HG03066 (cell line): Measurements from ENCODE around the gene ZNF276.

ENCODE experiments used
- ATAC-seq: cut with Tn5 transposase; IDR thresholded peaks from one replicate; pipeline ENCODE4 v1.9.1; 2021; ENCODE audit warnings: low read depth; ENCODE audit not compliant: unreplicated experiment

The ZNF276 gene

DNA sequence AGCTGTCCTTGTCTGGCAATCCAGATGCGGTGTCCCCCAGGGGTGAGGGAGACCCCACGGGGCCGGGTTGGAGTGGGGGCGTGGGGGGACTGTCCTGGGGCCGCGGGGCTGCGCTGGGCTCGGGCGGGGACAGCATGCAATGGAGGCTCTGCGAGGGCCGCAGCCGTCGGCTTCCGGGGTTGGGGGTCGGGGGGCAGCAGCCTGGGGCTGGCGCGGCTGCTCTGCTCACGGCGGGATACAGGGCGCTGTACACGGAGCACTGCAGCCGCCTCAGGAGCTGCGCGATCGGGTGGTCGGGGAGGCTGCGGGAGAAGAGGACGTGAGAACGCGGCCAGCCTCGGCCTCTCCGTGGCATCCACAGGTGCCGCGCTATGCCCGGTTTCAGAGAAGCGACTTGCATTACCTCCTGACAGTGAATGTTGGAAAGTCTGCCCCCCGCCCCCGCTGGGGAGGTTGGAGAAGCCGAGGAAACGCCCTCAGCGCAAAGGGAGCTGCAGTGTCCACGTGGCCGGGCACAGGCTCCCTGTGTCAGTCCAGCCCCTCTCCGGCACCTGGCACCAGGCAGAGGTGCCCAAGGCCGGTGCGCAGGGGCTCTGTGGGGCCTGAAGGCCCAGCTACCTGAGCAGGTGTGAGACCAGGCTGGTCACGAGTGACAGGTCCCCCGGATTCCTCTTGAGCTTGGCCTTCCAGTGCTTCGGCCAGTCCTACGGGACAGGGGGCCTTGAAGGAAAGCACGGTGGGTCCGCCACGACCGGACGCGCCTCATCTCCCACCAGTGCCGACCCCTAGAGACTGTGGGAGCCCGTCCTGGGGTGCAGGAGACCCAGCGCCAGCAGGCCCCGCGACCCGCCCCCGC, 10.4 kb upstream of the ZNF276 start:
- ATAC-seq = no peak

DNA sequence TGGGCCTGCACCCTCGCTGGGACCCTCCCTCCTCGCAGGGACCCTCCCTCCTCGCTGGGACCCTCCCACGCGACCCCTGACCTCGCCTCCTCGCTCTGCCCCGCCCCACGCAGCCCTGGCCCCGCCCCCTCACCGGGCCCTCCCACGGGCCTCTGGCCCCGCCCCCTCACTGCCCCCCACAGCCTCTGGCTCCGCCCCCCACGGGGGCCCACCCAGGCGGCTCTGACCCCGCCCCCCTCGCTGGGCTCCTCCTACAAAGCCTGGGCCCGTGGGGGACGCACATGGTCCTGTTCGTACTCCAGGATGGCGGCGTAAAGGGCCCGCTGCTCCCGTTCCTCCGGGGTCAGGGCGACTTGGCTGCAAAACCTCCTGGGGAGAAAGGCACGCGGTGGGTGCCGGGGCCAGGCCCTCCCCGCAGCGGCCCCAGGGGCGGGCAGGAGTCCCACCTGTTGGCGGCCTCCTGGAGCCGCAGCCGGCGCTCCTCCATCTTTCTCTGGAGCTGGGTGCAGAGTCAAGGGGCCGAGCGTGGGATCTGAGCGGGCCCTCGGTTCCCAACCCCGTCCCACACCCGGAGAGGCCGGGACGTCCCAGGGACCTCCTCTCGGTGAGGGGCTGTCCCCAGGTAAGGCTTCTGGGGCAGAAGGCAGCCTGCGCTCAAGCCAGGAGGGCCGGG, 9.6 kb upstream of the ZNF276 start:
- ATAC-seq = no peak

DNA sequence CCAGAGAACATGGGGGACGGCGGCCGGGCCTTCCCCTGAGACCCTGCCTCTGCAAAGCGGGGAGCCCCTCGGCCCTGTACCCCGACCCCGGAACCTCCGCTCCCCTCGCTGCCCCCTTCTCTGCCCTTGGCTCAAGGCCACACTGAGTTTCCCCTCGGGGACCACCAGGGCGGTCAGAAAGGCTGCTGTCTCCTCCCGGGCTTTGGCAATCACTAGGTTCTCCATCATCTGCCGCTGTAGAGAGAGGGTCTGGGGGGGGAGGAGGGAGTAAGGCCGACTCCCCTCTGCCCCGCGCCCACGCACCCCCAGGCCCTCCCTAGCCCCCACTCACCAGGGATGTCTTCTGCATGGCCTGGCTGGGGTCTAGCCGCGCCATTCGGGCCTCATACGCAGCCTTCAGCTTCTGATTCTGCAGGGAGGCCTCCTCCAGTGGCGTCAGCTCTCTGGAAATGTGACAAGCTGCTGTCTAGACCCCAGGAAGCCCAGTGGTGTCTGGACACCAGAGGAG, 9.0 kb upstream of the ZNF276 start:
- ATAC-seq = no peak

DNA sequence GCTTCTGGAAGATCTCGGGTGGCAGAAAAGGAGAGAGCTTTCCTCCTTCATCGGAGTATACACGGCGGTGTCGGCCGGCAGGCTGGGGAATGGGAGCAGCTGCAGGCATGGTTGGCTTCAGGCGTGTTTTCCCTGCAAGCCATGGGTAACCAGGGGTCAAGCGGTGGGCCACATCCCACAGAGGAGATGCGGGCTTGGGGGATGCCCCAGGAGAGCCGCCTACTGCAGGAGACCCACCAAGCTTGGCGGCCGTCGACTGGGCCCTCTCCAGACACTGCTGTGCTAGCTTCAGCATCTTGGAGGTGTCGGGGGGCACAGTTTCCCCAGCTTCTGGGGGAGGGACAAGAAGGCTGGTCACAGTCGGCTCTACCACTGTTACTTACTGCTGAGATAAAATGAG, 4.8 kb upstream of the ZNF276 start:
- no peak for ATAC-seq

DNA sequence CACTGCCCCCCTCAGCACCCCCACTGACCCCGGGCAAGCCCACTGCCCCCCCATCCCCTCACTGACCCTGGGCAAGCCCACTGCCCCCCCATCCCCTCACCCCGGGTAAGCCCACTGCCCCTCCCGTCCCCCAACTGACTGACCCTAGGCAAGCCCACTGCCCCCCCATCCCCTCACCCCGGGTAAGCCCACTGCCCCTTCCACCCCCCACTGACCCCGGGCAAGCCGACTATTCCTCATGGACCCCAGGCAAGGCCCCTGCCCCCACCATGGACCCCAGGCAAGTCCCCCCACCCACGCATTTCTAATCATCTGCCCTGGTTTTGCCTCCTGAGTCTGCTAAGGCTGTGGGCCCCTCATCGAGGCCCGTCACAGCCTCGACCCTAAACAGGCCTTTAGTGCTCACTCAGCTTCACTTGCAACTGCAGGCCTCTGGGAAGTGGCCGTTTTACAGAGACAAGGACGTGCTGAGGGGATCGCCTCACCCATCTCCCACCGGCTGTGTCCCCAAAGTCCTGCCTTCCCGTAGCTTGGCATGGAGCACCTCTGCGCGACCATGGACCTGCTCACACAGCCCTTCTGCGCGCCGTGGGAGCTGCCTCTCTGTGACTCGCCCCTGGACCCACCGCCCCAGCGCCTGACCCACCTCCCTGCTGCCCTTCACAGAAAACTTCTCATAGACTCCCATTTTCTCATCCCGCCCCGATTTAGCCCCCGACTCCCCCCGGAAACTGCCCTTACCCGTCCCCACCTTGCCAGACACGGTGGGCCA, 4.2 kb upstream of the ZNF276 start:
- no peak for ATAC-seq

DNA sequence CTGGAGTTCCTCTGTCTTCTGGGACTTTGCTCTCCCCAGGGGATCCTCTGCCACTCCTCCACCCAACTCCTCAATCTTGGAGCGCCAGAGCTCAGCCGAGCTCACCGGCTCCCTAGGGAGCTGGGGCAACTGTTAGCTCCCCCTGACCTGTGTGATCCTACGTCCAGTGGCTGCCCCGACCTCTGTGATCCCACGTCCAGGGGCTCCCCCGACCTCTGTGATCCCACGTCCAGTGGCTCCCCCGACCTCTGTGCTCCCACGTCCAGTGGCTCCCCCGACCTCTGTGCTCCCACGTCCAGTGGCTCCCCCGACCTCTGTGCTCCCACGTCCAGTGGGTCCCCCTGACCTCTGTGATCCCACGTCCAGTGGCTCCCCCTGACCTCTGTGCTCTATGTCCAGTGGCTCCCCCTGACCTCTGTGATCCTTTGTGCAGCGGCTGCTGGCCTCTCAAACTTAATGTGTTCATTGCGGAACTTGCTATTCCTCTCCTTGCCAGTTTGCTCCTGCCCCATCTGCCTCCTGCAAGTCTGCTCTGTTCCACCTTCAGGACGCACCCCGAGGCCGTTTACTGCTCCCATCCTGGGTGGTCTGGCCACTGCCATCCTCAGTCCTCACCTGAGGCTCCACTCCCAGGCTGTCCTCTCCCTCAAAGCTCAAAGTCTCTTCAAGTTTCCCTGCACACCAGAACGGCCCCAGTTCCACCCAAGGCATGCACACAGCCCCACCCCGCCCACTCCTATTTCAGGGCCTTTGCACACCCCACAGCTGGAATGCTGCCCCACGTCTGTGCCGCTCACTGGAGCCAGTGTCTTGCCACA, 3.4 kb upstream of the ZNF276 start:
- no peak for ATAC-seq

DNA sequence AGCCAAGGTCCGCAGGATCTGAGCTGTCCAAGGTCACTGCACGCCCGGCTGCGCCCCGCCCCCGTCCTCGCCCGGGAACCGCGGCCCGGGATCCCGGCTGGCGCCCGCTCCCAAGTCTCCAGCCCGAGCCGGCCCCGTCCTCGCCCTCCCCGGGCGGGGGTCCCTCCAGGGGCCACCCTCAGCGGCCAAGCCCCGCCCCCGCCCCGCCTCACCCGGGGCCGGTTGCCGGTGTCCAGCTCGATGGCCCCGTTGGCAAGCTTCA, 855 bp upstream of the ZNF276 start:
- peak; percentile 5 for ATAC-seq

DNA sequence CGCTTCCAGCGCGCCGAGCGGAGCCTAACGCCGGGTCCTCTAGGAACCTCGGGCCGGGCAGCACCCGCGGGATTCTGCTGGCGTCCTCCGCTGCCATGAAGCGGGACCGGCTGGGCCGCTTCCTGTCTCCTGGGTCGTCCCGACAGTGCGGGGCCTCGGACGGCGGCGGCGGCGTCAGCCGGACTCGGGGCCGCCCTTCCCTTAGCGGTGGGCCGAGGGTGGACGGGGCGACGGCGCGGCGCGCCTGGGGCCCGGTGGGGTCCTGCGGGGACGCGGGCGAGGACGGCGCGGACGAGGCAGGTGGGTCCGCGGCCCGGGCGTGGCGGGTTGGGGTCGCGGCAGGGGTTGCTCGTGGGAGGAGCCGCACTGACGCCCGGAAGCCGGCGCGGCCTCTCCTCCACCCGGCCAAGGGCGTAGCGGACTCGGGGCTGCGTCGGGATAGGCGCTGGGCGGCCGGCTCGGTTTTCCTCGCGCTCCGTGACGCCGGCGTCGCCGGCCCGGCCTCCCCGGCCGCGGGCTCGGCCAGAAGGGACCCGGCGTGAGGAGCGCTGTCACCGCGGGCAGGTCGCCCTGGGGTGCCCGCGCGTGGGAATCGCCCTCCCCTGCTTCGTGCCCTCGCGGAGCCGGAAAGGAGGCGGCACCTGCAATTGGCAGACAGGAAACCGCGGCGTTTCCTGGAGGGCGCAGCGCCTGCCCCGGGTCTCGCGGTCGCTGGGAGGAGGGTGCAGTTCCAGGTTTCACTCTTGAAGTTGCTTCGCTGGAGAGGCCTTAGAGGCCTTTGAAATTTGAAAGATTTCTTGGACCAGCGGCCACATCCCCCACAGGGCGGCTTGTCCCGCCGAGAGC, 432 bp downstream of the ZNF276 start:
- peak; percentile 31 for ATAC-seq

DNA sequence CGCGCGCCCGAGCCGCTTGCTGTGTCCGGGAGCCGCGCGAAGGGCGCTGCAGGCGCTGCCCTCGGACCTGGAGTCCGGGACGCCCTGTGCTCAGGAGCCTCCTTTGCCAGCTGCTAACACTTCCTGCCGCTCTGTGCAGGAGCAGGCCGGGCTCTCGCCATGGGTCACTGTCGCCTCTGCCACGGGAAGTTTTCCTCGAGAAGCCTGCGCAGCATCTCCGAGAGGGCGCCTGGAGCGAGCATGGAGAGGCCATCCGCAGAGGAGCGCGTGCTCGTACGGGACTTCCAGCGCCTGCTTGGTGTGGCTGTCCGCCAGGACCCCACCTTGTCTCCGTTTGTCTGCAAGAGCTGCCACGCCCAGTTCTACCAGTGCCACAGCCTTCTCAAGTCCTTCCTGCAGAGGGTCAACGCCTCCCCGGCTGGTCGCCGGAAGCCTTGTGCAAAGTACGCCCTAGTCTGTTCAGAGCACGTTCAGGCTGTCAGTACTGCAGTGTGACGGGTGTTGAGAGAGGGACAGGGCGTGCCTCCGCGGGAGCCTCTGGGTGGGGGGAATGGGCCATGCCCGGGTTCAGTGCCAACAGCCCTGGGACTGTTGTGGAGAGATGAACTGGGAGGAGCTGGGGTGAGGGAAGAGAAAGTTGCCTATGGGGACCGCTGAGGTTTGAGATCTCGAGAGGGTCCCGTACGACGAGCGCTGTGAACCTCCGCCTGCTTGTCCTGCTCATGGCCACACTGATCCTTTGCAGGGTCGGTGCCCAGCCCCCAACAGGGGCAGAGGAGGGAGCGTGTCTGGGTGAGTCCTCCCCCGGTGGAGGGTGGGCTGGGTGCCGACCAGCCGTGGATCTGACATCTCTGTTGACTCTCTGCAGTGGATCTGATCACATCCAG, 1.3 kb downstream of the ZNF276 start:
- no peak for ATAC-seq

DNA sequence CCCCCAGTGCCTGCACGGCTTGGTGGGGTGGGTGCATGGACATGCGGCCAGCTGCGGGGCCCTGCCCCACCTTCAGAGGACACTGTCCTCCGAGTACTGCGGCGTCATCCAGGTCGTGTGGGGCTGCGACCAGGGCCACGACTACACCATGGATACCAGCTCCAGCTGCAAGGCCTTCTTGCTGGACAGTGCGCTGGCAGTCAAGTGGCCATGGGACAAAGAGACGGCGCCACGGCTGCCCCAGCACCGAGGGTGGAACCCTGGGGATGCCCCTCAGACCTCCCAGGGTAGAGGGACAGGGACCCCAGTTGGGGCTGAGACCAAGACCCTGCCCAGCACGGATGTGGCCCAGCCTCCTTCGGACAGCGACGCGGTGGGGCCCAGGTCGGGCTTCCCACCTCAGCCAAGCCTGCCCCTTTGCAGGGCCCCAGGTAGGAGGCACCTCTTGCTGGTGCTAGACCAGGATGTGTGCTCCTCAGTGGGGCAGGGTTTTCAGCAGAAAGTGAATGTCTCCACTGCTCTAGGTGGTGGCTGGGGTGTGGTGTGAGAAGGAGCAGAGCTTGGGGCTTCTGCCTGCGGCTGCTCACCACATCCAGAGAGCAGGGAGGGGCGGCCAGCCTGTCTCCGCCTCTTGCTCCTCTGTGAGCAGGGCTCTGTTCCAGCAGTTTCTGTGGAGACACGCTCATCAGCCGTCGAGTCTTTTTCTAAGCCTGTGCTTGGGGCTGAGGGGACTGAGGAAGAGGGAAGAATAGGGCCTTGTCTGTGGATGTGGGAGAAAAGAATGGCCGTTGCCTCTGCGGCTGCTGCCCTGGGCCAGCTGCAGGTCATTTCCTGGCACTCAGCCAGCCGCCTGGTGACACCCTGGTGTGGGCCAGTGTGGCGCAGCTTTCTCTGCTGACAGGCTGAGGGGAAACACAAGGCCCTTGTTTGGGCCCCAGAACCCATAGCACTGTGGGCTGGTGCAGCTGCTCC, 2.2 kb downstream of the ZNF276 start:
- no peak for ATAC-seq

DNA sequence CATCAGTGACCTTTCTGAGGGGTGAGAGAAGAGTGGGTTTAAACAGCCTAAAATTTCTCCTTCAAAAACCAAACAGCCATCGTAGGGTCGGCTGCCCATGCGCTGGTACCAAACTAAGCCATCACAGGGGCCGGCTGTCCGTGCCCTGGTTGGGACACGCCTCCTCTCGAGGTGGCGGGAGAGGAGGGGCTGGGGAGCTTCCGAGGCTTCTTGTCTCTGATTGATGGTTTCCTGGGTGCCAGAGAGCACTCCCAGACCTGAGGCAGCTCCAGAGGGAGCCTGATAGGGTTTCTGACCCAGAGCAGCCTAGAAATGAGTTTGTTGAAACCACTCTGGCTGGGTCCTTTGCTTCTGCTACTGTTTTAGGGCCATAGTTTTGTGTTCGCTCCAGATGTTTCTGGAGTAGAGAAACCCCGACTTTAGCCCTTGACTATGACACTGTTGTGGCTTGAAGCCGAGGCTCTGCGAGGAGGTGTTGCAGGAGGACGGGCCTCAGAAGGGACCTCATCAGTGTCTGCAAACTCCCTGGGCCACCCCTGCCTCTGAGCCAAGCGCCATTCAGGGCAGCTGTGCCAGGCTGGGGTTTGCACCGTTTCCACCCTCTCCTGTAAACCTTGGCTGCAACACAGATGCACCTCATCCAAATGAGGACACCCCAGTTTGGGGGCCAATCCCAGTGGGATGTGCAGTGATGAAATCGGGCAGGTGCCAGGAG, 6.2 kb downstream of the ZNF276 start:
- ATAC-seq = no peak

DNA sequence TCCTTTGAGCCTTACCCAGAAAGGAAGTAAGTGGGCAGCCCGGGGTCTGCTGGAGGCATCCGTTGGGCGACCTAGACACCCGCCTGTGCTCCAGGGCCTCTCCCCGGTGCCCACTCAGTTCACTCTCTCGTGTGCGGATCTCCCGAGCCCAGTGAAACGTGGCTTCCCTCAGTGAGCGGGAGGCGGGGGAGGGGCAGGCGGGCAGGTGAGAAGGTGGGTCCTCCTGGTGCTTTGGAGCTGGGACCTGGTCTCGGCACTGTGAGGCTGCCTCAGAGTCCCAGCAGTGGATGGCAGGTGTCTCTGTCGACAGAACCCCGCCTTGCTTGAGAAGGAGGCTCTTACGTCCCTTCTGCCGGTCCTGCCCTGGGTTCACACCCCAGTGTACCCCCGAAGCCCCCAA, 8.0 kb downstream of the ZNF276 start:
- no peak for ATAC-seq

DNA sequence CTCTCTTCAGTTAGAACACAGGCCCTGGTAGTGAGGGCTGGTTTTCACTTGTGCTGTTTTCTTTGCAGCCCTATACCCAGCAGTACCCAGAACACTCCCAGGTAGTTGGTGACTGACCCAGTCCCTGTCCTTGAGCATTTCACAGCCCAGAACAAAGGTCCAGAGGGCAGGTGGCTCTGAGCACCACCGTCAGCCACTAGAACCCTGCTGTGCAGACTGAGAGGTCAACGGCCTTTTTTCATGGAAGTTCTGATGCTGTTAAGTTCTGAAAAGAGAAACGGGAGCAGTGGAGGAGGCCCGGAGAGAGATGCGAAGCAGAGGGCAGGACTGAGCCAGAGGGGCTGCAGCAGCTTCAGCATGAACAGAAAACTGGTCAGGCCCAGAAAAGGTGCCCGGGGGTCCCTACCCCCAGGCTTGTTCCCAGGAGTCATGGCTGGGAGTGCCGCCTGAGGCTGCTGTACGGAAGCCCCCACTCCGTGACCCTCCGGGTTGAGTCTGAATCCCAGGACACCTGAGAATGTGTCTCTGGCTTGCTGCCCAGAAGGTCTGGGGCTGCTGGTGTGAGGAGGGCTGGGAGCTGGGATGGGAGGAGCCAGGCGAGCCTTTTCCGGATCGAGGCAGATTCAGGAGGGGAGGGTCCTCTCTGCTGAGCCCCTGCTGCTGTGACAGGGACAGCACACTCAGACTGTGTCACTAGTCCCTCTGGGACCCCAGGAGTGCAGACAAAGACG, 8.7 kb downstream of the ZNF276 start:
- no peak for ATAC-seq

DNA sequence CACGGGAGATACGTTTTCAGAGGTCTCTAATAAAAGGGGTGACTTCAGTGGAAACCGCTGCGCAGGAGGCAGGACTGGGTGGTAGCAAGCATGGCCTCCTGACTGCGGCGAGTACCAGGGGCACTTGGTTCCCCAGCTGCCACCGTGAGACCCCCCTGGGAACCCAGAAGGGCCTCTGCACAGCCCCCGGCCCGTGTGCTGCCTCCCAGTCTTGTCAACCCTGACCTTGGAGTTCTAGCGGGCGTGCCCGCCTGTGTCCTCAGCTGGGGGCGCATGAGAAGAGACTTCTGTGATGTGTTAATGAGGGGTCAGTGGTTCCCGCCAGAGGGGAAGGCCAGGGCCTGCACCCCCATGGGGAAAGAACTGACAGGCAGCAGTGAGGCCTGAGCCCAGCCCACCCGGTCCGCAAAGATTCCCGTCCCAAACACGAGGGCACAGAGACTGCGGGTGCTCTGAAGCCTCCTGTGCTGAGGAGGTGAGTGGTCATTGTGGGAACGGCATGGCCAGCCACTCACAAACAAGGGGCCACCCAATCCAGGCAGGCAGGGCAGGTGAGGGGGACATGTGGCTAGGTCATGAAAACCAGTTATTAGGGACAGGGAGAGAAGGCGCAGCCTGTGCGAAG, 9.4 kb downstream of the ZNF276 start:
- no peak for ATAC-seq

DNA sequence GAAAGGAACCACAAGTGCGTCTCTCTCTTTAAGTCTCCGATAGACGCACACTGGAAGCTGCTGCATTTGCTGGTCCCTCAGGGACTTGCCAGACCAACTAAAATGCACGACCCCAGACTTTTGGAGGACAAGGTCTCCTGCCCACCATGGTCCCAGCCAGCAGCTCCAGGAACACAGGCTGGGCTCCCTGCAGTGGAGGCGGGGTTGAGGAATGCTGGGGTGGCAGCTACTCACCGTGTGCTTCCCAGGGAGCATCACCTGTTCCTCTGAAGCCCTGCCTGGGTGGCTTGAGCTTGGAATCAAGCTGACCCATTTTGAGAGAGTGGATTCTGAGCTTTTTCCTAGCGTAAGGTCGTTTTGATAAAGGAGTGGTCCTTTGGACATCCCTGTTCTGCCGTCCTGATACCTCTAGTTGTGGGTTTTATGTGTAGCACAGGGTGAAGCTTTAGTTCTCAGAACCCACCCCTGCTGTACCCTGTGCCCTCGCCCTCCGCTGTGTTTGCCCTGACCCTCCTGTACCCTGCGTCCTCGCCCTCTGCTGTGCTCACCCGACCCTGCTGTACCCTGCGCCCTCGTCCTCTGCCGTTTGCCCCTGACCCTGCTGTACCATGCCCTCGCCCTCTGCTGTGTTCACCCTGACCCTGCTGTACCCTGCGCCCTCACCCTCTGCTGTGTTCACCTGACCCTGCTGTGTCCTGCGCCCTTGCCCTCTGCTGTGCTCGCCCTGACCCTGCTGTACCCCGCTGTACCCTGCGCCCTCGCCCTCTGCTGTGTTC, 11.0 kb downstream of the ZNF276 start:
- no peak for ATAC-seq
